HEK293T (cell line): ENCODE results near the gene GALNT5.

Source experiments
- BHLHE40 ChIP-seq: fragments of 450-650 bp; IDR thresholded peaks from 2 replicates; pipeline ENCODE4 v1.6.1; 2016; ENCODE audit warnings: mild to moderate bottlenecking, moderate library complexity, borderline replicate concordance
- CTBP1 ChIP-seq: fragments of 450-650 bp; IDR thresholded peaks from 2 replicates; pipeline ENCODE4 v1.6.1; 2016; ENCODE audit warnings: borderline replicate concordance
- ELF4 ChIP-seq: fragments of 450-650 bp; IDR thresholded peaks from 2 replicates; pipeline ENCODE4 v1.6.1; 2017; ENCODE audit warnings: antibody characterized with exemption
- FOXK2 ChIP-seq: fragments of 450-650 bp; IDR thresholded peaks from 2 replicates; pipeline ENCODE4 v1.6.1; 2016; ENCODE audit warnings: mild to moderate bottlenecking
- FOXM1 ChIP-seq: fragments of 450-650 bp; IDR thresholded peaks from 2 replicates; pipeline ENCODE4 v1.6.1; 2017; ENCODE audit warnings: mild to moderate bottlenecking, borderline replicate concordance
- L3MBTL2 ChIP-seq: fragments of 450-650 bp; conservative IDR thresholded peaks from 2 replicates; pipeline ENCODE4 v1.6.1; 2016; ENCODE audit warnings: mild to moderate bottlenecking
- SP1 ChIP-seq: fragments of 450-650 bp; IDR thresholded peaks from 2 replicates; pipeline ENCODE4 v1.6.1; 2017
- TARDBP ChIP-seq: fragments of 450-650 bp; IDR thresholded peaks from 2 replicates; pipeline ENCODE4 v1.6.1; 2016
- ZNF384 ChIP-seq: fragments of 450-650 bp; IDR thresholded peaks from 2 replicates; pipeline ENCODE4 v1.6.1; 2016

GRCh38 chr2:157320409-157320808 lies 62.9 kb downstream of the GALNT5 start:
- TF ChIP-seq FOXK2 (no peak), SP1 (no peak), ELF4 (no peak), CTBP1 (no peak), ZNF384 (no peak), TARDBP (no peak), FOXM1 (no peak), BHLHE40 (no peak), L3MBTL2 (no peak)
